HepG2 (cell line): Measurements from ENCODE around the gene LDLRAP1. TPM values are rescaled to one million over a fixed set of nuclear protein-coding genes. Genes with fewer than 3 reads are reported as not detected.

Source experiments
- CEBPB ChIP-seq: IDR thresholded peaks from 2 replicates; pipeline ENCODE4 v1.6.1; 2011; ENCODE audit warnings: low read depth, low read length, improper control_type of control experiment, borderline replicate concordance
- EEA1 ChIP-seq: sonication (generic); formaldehyde crosslinking; IDR thresholded peaks from 2 replicates; pipeline ENCODE4 v1.5.1; 2020; ENCODE audit warnings: mild to moderate bottlenecking, missing genetic modification reagents, borderline replicate concordance
- MBNL3 ChIP-seq: fragments of 250-450 bp; sonication (Bioruptor Pico); conservative IDR thresholded peaks from 2 replicates; pipeline ENCODE4 v1.8.0; 2022; ENCODE audit warnings: mild to moderate bottlenecking, inconsistent platforms
- NCOA1 ChIP-seq: sonication (generic); formaldehyde crosslinking; IDR thresholded peaks from 2 replicates; pipeline ENCODE4 v1.9.0; 2021; ENCODE audit warnings: missing genetic modification reagents
- RERE ChIP-seq: IDR thresholded peaks from 2 replicates; pipeline ENCODE4 v1.6.1; 2016; ENCODE audit warnings: low read depth, missing genetic modification reagents, missing compliant biosample characterization
- THYN1 ChIP-seq: sonication (generic); formaldehyde crosslinking; IDR thresholded peaks from 2 replicates; pipeline ENCODE4 v1.8.1; 2023; ENCODE audit warnings: low read depth, mild to moderate bottlenecking, moderate library complexity, missing genetic modification reagents, borderline replicate concordance
- ZBTB43 ChIP-seq: sonication (generic); formaldehyde crosslinking; conservative IDR thresholded peaks from 2 replicates; pipeline ENCODE4 v1.4.0; 2020; ENCODE audit warnings: missing genetic modification reagents
- ZNF704 ChIP-seq: sonication (generic); formaldehyde crosslinking; IDR thresholded peaks from 2 replicates; pipeline ENCODE4 v1.8.1; 2023; ENCODE audit warnings: mild to moderate bottlenecking, inconsistent platforms, moderate library complexity, missing genetic modification reagents, borderline replicate concordance
- ZNF768 ChIP-seq: sonication (generic); formaldehyde crosslinking; IDR thresholded peaks from 2 replicates; pipeline ENCODE4 v1.4.0; 2020; ENCODE audit warnings: missing genetic modification reagents
- ZNF816 ChIP-seq: sonication (generic); formaldehyde crosslinking; IDR thresholded peaks from 2 replicates; pipeline ENCODE4 v1.8.0; 2022; ENCODE audit warnings: missing genetic modification reagents, mild to moderate bottlenecking, borderline replicate concordance
- polyA plus RNA-seq, 8 experiments: library from polyadenylated mRNA; depleted of rRNA in 3 of 8; stranded (reverse) in 7 of 8; unstranded in 1 of 8; fragments of >200 nt; fragmentation: Illumina TruSeq in 4 of 8; extraction: Trizol in 4 of 8; gene quantifications; 2 replicates each; pipeline versions ENCODE4 v1.2.1 to v1.2.3, GENCODE V29; 2011 to 2016; ENCODE audit warnings: low read depth in 4 of 8, missing spikeins in 1 of 8, mixed read lengths in 1 of 8; ENCODE audit not compliant: insufficient read depth in 1 of 8
- total RNA-seq, 5 experiments: library from RNA; depleted of rRNA; stranded (reverse); fragments of >200 nt; fragmentation: Illumina TruSeq; extraction: Trizol; gene quantifications; 2 replicates each; pipeline ENCODE4 v1.2.3, GENCODE V29; 2016; ENCODE audit warnings: low read depth in 1 of 5

Gene LDLRAP1
- total and polyA plus RNA-seq, 2 of the 13 experiments (the other 11 are each of a cell fraction or from before 2014, with no cell fraction given) = 7.2 to 12.1 TPM

- TF ChIP-seq RERE = no peak
- TF ChIP-seq CEBPB = peak; percentile 82
- no peak for TF ChIP-seq ZBTB43 (CRISPR knock-in tag)
- no peak for TF ChIP-seq NCOA1 (CRISPR knock-in tag)
- TF ChIP-seq MBNL3 (CRISPR knock-in tag) = no peak
- no peak for TF ChIP-seq THYN1 (CRISPR knock-in tag)
- no peak for TF ChIP-seq ZNF816
- TF ChIP-seq ZNF704 (CRISPR knock-in tag) = no peak
- no peak for TF ChIP-seq EEA1 (CRISPR knock-in tag)
- no peak for TF ChIP-seq ZNF768
Observed at GRCh38 chr1:25573591-25573930, 30.2 kb downstream of the LDLRAP1 start (continued).
